ENCODE data around the gene BLCAP. TPM values are rescaled to one million over a fixed set of nuclear protein-coding genes. Genes with fewer than 3 reads are reported as not detected.
A peak's percentile ranks its signal among the peaks of the same experiment; 100 is the strongest.
"Not testable (repeated sequence)": the region's sequence is repeated elsewhere in the genome, so short reads cannot be mapped to it uniquely, and the experiment has no call there.

The BLCAP gene
- polyA plus RNA-seq (2013, experiment 1 of 2), result 45.0 TPM
- 45.3 TPM for polyA plus RNA-seq (2013, experiment 2 of 2)

- H3K27ac ChIP-seq (ENCODE audit: low read length, poor library complexity, severe bottlenecking), result peak within 1 kb of the TSS; percentile 88
- under 1% methylated on average over 62 of the region's 62 CpGs for WGBS
- DNase-seq, result peak; percentile 90
- H2AK5ac ChIP-seq (ENCODE audit: low read length, severe bottlenecking), result peak within 1 kb of the TSS; percentile 59
- peaks cover 3% of the 10 kb centered on the region for H3K79me1 ChIP-seq (replicated peaks; ENCODE audit: low read length, poor library complexity, severe bottlenecking)
- peaks cover 0 to 11% of the 10 kb centered on the region in 2 experiments for H3K36me3 ChIP-seq (ENCODE audit: control insufficient read depth in 1 of 2, insufficient read depth in 2 of 2, low read depth in 1 of 2, low read length in 2 of 2)
- H3K4me2 ChIP-seq (ENCODE audit: low read length, poor library complexity, severe bottlenecking), result peak within 1 kb of the TSS; percentile 94
- H3K4me3 ChIP-seq (ENCODE audit: insufficient read depth in 1 of 2, low read depth in 1 of 2, low read length in 2 of 2), result peak within 1 kb of the TSS; percentile 85 to 90
- H2BK120ac ChIP-seq (ENCODE audit: low read depth, low read length), result peak within 1 kb of the TSS; percentile 78
- H3K23ac ChIP-seq (ENCODE audit: low read length in 2 of 2), result peak within 1 kb of the TSS in 1 of 2 experiments; percentile 29
- peak within 1 kb of the TSS; percentile 49 to 95 for H3K4ac ChIP-seq (ENCODE audit: low read depth in 1 of 2, low read length in 2 of 2)
- peak within 1 kb of the TSS; percentile 92 for H2AFZ ChIP-seq (ENCODE audit: low read depth, low read length)
- H3K9me3 ChIP-seq (ENCODE audit: control insufficient read depth, low read length), result no peaks in the 10 kb centered on the region
- H3K4me1 ChIP-seq (ENCODE audit: control insufficient read depth, insufficient read depth, low read depth, low read length), result peaks cover 23% of the 10 kb centered on the region
- peak within 1 kb of the TSS in 1 of 2 experiments; percentile 78 for H3K14ac ChIP-seq (ENCODE audit: low read length in 2 of 2)
- H2BK15ac ChIP-seq (ENCODE audit: low read depth, poor library complexity, severe bottlenecking), result peak within 1 kb of the TSS; percentile 94
- H2BK12ac ChIP-seq (ENCODE audit: low read length in 2 of 2), result peak within 1 kb of the TSS in 1 of 2 experiments; percentile 7
- no peaks in the 10 kb centered on the region for H3K27me3 ChIP-seq (ENCODE audit: control insufficient read depth in 1 of 2, insufficient read depth in 1 of 2, low read length in 2 of 2)
- H3K9ac ChIP-seq (ENCODE audit: low read length), result peak within 1 kb of the TSS; percentile 100
- H3K18ac ChIP-seq (ENCODE audit: low read depth in 1 of 2, low read length in 2 of 2), result peak within 1 kb of the TSS; percentile 40 to 92
- peak within 1 kb of the TSS; percentile 84 for H4K91ac ChIP-seq (ENCODE audit: low read length)
- H4K8ac ChIP-seq (ENCODE audit: low read length), result peak within 1 kb of the TSS; percentile 86
- H2BK5ac ChIP-seq (ENCODE audit: low read depth, low read length, poor library complexity, severe bottlenecking), result peak within 1 kb of the TSS; percentile 99
Measured at GRCh38 chr20:37527638-37528445, at the start of gene BLCAP. Gene BLCAP, minus strand, starts transcription at chr20:37527876. Its CDS starts 8,702 bp downstream, at chr20:37519174.

DNA sequence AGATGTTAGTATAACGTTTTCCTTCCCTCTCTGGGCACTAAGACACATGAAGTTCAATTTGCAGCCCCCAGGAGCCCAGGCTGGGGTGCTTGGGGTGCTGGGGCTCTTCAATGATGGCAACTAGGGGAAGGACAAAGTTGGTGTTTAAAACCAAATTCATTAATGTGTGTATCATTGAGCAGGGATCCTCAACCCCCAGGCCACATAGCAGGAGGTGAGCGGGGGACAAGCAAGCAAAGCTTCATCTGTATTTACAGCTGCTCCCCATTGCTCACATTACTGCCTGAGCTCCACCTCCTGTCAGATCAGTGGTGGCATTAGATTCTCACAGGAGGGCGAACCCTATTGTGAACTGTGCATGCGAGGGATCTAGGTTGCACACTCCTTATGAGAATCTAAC, 49.8 kb upstream of the BLCAP start:
- H3K9me3 ChIP-seq (ENCODE audit: control insufficient read depth, low read length); H3K23ac ChIP-seq (ENCODE audit: low read length in 2 of 2); H3K18ac ChIP-seq (ENCODE audit: low read depth in 1 of 2, low read length in 2 of 2); H3K4ac ChIP-seq (ENCODE audit: low read depth in 1 of 2, low read length in 2 of 2); H3K4me1 ChIP-seq (ENCODE audit: control insufficient read depth, insufficient read depth, low read depth, low read length); H2BK12ac ChIP-seq (ENCODE audit: low read length in 2 of 2); H2BK15ac ChIP-seq (ENCODE audit: low read depth, poor library complexity, severe bottlenecking); H3K36me3 ChIP-seq (ENCODE audit: control insufficient read depth in 1 of 2, insufficient read depth in 2 of 2, low read depth in 1 of 2, low read length in 2 of 2); H3K4me2 ChIP-seq (ENCODE audit: low read length, poor library complexity, severe bottlenecking); H3K14ac ChIP-seq (ENCODE audit: low read length in 2 of 2); DNase-seq; H3K27ac ChIP-seq (ENCODE audit: low read length, poor library complexity, severe bottlenecking); H4K8ac ChIP-seq (ENCODE audit: low read length); H2BK5ac ChIP-seq (ENCODE audit: low read depth, low read length, poor library complexity, severe bottlenecking); H4K91ac ChIP-seq (ENCODE audit: low read length); H3K79me1 ChIP-seq (replicated peaks; ENCODE audit: low read length, poor library complexity, severe bottlenecking); H2AFZ ChIP-seq (ENCODE audit: low read depth, low read length); H2BK120ac ChIP-seq (ENCODE audit: low read depth, low read length); H2AK5ac ChIP-seq (ENCODE audit: low read length, severe bottlenecking); H3K4me3 ChIP-seq (ENCODE audit: insufficient read depth in 1 of 2, low read depth in 1 of 2, low read length in 2 of 2); H3K9ac ChIP-seq (ENCODE audit: low read length): not testable (repeated sequence)
- WGBS, result 80% methylated on average over 4 of the region's 4 CpGs
- peaks cover 45 to 54% of the 10 kb centered on the region in 2 experiments for H3K27me3 ChIP-seq (ENCODE audit: control insufficient read depth in 1 of 2, insufficient read depth in 1 of 2, low read length in 2 of 2)

DNA sequence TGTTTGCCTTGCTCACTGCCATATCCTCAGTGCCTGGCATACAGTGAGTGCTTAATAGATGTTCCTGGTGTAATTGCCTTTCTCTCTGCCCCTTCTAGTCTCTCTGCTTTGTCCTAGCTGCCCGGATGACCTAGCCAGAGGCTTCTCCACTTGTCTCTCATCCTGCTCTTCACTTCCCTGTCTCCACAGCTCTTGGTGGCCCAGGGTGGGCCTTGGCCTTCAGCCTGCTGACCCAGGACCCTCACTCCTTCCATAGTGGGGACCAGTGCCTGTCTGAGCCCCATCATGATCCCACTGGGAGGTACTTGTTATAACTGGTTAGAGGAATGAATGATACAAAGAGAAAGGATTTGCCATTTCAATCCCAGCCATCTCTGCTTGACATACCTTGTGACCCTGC, 49.2 kb upstream of the BLCAP start:
- H3K4ac ChIP-seq (ENCODE audit: low read depth in 1 of 2, low read length in 2 of 2), result no peak overlapping the region
- H2BK15ac ChIP-seq (ENCODE audit: low read depth, poor library complexity, severe bottlenecking), result no peak overlapping the region
- 50% methylated on average over 1 of the region's 1 CpG for WGBS

DNA sequence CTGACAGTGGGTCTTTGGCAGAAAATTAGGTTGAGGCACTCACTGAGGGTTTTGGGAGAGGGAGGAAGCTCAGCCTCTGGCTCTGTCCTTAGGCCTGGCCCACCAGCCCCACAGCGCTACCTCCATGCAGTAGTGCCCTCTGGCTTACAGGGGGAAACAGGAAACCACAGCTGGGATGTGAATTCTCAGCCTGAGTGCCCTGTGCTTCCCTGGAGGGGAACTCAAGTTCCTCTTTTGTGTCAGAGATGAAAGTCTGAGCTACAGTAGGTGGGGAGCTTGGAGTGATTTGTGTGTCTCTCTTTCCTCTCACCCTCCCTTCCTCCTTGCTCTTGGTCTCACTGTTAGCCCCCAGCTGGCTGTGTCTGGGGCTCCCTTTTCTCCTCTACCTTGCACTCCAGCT, 48.2 kb upstream of the BLCAP start:
- H4K8ac ChIP-seq (ENCODE audit: low read length), result no peak overlapping the region
- H2BK120ac ChIP-seq (ENCODE audit: low read depth, low read length), result no peak overlapping the region
- no peak for DNase-seq
- no peak overlapping the region for H2BK15ac ChIP-seq (ENCODE audit: low read depth, poor library complexity, severe bottlenecking)
- no peak overlapping the region for H3K4ac ChIP-seq (ENCODE audit: low read depth in 1 of 2, low read length in 2 of 2)
- H4K91ac ChIP-seq (ENCODE audit: low read length), result no peak overlapping the region
- no peak overlapping the region for H2AFZ ChIP-seq (ENCODE audit: low read depth, low read length)
- H3K4me2 ChIP-seq (ENCODE audit: low read length, poor library complexity, severe bottlenecking), result no peak overlapping the region
- H3K18ac ChIP-seq (ENCODE audit: low read depth in 1 of 2, low read length in 2 of 2), result no peak overlapping the region
- H3K4me3 ChIP-seq (ENCODE audit: insufficient read depth in 1 of 2, low read depth in 1 of 2, low read length in 2 of 2), result no peak overlapping the region
- H3K27me3 ChIP-seq (ENCODE audit: control insufficient read depth in 1 of 2, insufficient read depth in 1 of 2, low read length in 2 of 2), result peaks cover 33 to 51% of the 10 kb centered on the region in 2 experiments
- no peak overlapping the region for H3K27ac ChIP-seq (ENCODE audit: low read length, poor library complexity, severe bottlenecking)
- no CpG with 5 or more reads among the region's 1 CpG for WGBS
- no peak overlapping the region for H3K23ac ChIP-seq (ENCODE audit: low read length in 2 of 2)
- no peak overlapping the region for H3K14ac ChIP-seq (ENCODE audit: low read length in 2 of 2)
- H2BK5ac ChIP-seq (ENCODE audit: low read depth, low read length, poor library complexity, severe bottlenecking), result no peak overlapping the region
- no peak overlapping the region for H2AK5ac ChIP-seq (ENCODE audit: low read length, severe bottlenecking)
- H3K9me3 ChIP-seq (ENCODE audit: control insufficient read depth, low read length), result no peaks in the 10 kb centered on the region
- H3K4me1 ChIP-seq (ENCODE audit: control insufficient read depth, insufficient read depth, low read depth, low read length), result no peaks in the 10 kb centered on the region
- H3K36me3 ChIP-seq (ENCODE audit: control insufficient read depth in 1 of 2, insufficient read depth in 2 of 2, low read depth in 1 of 2, low read length in 2 of 2), result no peaks in the 10 kb centered on the region
- no peaks in the 10 kb centered on the region for H3K79me1 ChIP-seq (replicated peaks; ENCODE audit: low read length, poor library complexity, severe bottlenecking)
- H3K9ac ChIP-seq (ENCODE audit: low read length), result no peak overlapping the region
- no peak overlapping the region for H2BK12ac ChIP-seq (ENCODE audit: low read length in 2 of 2)

More for the DNA sequence above, 49.2 kb upstream of the BLCAP start:
- H2AK5ac ChIP-seq (ENCODE audit: low read length, severe bottlenecking), result no peak overlapping the region
- H3K4me3 ChIP-seq (ENCODE audit: insufficient read depth in 1 of 2, low read depth in 1 of 2, low read length in 2 of 2), result no peak overlapping the region
- H4K8ac ChIP-seq (ENCODE audit: low read length), result no peak overlapping the region
- H4K91ac ChIP-seq (ENCODE audit: low read length), result no peak overlapping the region
- no peak overlapping the region for H3K14ac ChIP-seq (ENCODE audit: low read length in 2 of 2)
- H3K23ac ChIP-seq (ENCODE audit: low read length in 2 of 2), result no peak overlapping the region
- no peaks in the 10 kb centered on the region for H3K9me3 ChIP-seq (ENCODE audit: control insufficient read depth, low read length)
- H3K18ac ChIP-seq (ENCODE audit: low read depth in 1 of 2, low read length in 2 of 2), result no peak overlapping the region
- peaks cover 41 to 52% of the 10 kb centered on the region in 2 experiments for H3K27me3 ChIP-seq (ENCODE audit: control insufficient read depth in 1 of 2, insufficient read depth in 1 of 2, low read length in 2 of 2)
- H2BK12ac ChIP-seq (ENCODE audit: low read length in 2 of 2), result no peak overlapping the region
- DNase-seq, result no peak
- H3K9ac ChIP-seq (ENCODE audit: low read length), result no peak overlapping the region
- H2BK120ac ChIP-seq (ENCODE audit: low read depth, low read length), result no peak overlapping the region
- no peak overlapping the region for H2AFZ ChIP-seq (ENCODE audit: low read depth, low read length)
- no peak overlapping the region for H2BK5ac ChIP-seq (ENCODE audit: low read depth, low read length, poor library complexity, severe bottlenecking)
- H3K4me2 ChIP-seq (ENCODE audit: low read length, poor library complexity, severe bottlenecking), result no peak overlapping the region
- H3K36me3 ChIP-seq (ENCODE audit: control insufficient read depth in 1 of 2, insufficient read depth in 2 of 2, low read depth in 1 of 2, low read length in 2 of 2), result no peaks in the 10 kb centered on the region
- no peak overlapping the region for H3K27ac ChIP-seq (ENCODE audit: low read length, poor library complexity, severe bottlenecking)
- H3K4me1 ChIP-seq (ENCODE audit: control insufficient read depth, insufficient read depth, low read depth, low read length), result no peaks in the 10 kb centered on the region
- no peaks in the 10 kb centered on the region for H3K79me1 ChIP-seq (replicated peaks; ENCODE audit: low read length, poor library complexity, severe bottlenecking)
